Neural progenitor cell (in vitro differentiated cells): ENCODE results near the gene RECK.

Experiments
- CTCF ChIP-seq: fragments of 200-600 bp; sonication (generic); IDR thresholded peaks from 2 replicates; pipeline ENCODE4 v1.5.1; 2017; ENCODE audit warnings: antibody characterized with exemption, mild to moderate bottlenecking
- EZH2 ChIP-seq: fragments of 200-600 bp; sonication (generic); IDR thresholded peaks from 2 replicates; pipeline ENCODE4 v1.6.1; 2017; ENCODE audit warnings: antibody characterized with exemption, mild to moderate bottlenecking, moderate library complexity
- EZH2phosphoT487 ChIP-seq: fragments of 200-600 bp; sonication (generic); IDR thresholded peaks from 2 replicates; pipeline ENCODE4 v1.6.1; 2017; ENCODE audit warnings: antibody characterized with exemption

- TF ChIP-seq CTCF (no peak), EZH2 (no peak), EZH2phosphoT487 (no peak)
Measured at GRCh38 chr9:36148311-36149051, 111.8 kb downstream of the RECK start.
